A673 (cell line): ENCODE data around the gene DUSP1.

Experiments
- EZH2 ChIP-seq: fragments of 200-600 bp; sonication (generic); IDR thresholded peaks from 2 replicates; pipeline ENCODE4 v1.6.1; 2017; ENCODE audit warnings: borderline replicate concordance, low read depth, mild to moderate bottlenecking, mixed read lengths, antibody characterized with exemption, low read length; ENCODE audit not compliant: poor library complexity, severe bottlenecking
- TF ChIP-seq, protein P1 (sequence below): fragments of 300-800, 200-600 bp; sonication (generic); conservative IDR thresholded peaks from 2 replicates; pipeline ENCODE4 v1.5.1; 2017; ENCODE audit warnings: low read depth, mild to moderate bottlenecking, antibody characterized with exemption, low read length, moderate library complexity, mixed read lengths

DNA sequence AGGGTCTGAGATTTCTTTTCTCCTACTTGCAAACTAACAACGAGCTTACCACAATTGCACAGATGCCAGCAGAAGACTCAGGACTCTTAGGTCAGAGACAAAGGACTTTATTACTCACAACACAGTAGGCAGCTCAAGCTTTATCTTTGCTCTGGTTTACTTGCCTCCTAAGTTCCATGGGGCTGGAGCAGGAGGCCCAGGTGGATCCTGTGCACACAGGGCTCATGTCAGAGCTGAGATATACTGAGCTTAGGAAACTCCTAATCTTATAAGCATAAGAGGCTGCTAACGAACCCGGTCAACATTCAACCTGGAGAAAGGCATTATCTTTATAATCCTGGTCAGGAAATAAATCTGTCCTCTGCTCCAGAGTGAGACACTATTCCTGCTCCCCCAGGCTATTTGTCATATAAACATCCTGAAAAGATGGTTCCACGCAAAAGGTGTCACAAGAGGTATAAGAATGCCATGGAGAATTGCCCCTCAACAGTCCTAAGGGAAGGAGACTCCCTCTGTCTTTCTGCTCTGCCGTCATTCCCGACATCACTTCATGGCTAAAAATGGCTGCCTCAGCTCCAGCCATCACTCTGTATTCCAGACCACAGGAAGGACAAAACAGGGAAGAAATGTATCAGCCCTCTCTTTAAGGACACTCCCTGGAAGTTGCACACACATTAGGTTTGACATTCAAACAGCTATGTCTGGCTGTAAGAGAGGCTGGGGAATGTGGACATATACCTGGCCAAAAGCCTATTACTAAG, 16.2 kb downstream of the DUSP1 start:
- TF ChIP-seq, protein P1, sequence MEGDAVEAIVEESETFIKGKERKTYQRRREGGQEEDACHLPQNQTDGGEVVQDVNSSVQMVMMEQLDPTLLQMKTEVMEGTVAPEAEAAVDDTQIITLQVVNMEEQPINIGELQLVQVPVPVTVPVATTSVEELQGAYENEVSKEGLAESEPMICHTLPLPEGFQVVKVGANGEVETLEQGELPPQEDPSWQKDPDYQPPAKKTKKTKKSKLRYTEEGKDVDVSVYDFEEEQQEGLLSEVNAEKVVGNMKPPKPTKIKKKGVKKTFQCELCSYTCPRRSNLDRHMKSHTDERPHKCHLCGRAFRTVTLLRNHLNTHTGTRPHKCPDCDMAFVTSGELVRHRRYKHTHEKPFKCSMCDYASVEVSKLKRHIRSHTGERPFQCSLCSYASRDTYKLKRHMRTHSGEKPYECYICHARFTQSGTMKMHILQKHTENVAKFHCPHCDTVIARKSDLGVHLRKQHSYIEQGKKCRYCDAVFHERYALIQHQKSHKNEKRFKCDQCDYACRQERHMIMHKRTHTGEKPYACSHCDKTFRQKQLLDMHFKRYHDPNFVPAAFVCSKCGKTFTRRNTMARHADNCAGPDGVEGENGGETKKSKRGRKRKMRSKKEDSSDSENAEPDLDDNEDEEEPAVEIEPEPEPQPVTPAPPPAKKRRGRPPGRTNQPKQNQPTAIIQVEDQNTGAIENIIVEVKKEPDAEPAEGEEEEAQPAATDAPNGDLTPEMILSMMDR: no peak
- TF ChIP-seq EZH2: no peak
